Heart left ventricle (tissue), 13 donors: ENCODE measurements around the gene GHRL.

Source experiments
- POLR2A ChIP-seq, 2 donors: fragments of 450-650 bp; IDR thresholded peaks; one replicate each; pipeline ENCODE4 v1.6.1; 2017; ENCODE audit warnings: antibody characterized with exemption in 2 of 2, mild to moderate bottlenecking in 2 of 2, moderate library complexity in 2 of 2
- TF ChIP-seq, protein P1 (sequence below), 12 donors: fragments of 200-600 bp; sonication (generic) in 4 of 12; IDR thresholded peaks; one replicate each; pipeline versions ENCODE4 v1.5.0 to v1.8.0; 2018 to 2022; ENCODE audit warnings: antibody characterized with exemption in 12 of 12, mild to moderate bottlenecking in 5 of 12
- donor health status: ischemic (EF 13 %, LVEDD 7.1; RV severe dilation, severe dysfunction).
- donor health status: DM: no; HTN: yes; CAD: no.
- donor health status: DM: no; HTN: no; CAD: no.
- donor health status: ischemic (EF 25% LVEDD 6.9; RV normal size, moderate dysfunction).
- donor health status: ischemic (EF 25% LVEDD 5.7; RV mildly dilated, moderate dysfunction).
- donor health status: ischemic (EF 35%, LVEDD 5.7; RV mildly dilated, moderate dysfunction).
- donor health status: nonischemic (EF 11% LVEDD 7.7; RV severe dilation, severe dysfunction).
- donor health status: DM: yes; HTN: yes; CAD: no.
- donor health status: PGD.
- donor health status: ischemic (EF 29% LVEDD 5.4; RV normal size, mild dysfunction).
- donor health status: nonischemic (EF 23%, LVEDD 6.1; RV moderate dilation, normal function).

DNA sequence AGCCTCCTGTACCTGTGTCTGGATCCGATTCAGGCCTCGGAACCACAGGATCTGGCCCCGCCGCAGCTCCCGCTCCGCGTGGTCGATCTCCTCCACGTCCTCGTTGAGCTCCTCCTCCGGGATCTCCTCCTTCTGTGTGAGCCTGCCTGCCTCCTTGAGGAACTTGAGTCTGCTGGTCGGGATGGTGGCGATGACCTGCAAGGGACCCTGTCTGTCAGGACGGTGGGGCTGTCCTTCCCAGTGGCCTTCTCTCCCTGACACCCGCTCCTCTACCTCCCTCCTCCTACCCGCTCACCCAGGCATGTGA is 45.4 kb upstream of the GHRL start:
- TF ChIP-seq POLR2A (IDR thresholded peaks at IDR 0.05) = no peak
- TF ChIP-seq, protein P1, sequence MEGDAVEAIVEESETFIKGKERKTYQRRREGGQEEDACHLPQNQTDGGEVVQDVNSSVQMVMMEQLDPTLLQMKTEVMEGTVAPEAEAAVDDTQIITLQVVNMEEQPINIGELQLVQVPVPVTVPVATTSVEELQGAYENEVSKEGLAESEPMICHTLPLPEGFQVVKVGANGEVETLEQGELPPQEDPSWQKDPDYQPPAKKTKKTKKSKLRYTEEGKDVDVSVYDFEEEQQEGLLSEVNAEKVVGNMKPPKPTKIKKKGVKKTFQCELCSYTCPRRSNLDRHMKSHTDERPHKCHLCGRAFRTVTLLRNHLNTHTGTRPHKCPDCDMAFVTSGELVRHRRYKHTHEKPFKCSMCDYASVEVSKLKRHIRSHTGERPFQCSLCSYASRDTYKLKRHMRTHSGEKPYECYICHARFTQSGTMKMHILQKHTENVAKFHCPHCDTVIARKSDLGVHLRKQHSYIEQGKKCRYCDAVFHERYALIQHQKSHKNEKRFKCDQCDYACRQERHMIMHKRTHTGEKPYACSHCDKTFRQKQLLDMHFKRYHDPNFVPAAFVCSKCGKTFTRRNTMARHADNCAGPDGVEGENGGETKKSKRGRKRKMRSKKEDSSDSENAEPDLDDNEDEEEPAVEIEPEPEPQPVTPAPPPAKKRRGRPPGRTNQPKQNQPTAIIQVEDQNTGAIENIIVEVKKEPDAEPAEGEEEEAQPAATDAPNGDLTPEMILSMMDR (IDR thresholded peaks at IDR 0.05) = no peak
